ENCODE data around the gene TRAPPC6A. TPM values are rescaled to one million over a fixed set of nuclear protein-coding genes. Genes with fewer than 3 reads are reported as not detected.

The TRAPPC6A gene
- total RNA-seq, 1 experiment from 2014 or later = 39.3 TPM

GRCh38 chr19:45205810-45206209, 27.8 kb upstream of the TRAPPC6A start:
- Histone ChIP-seq H3K36me3 (replicated peaks; ENCODE audit: control insufficient read depth, insufficient read depth, low read length) (no peaks in the 10 kb centered on the region), H3K27me3 (ENCODE audit: control insufficient read depth, insufficient read depth, low read length) (no peaks in the 10 kb centered on the region), H3K4me3 (ENCODE audit: insufficient read depth, low read depth, low read length) (no peak overlapping the region)
- no peak for DNase-seq

DNA sequence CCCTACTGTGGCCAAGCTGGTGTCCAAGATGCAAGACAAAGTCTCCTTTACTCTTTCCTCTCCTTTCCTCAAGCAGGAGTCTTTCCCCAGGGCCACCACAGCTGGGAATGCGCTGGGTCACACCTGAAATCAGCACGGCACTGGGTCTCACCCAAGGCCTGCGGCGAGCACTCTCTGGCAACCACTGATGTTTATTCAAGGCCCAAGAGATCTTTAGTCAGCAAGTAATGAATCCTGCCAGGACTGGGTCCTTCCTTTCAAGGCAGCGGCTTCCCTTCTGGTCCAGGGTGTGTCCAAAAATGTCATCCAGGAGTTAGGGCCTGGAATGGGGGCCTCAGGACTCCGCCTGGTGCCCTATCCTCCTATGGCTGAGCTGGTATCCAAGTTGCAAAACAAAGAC, 24.6 kb upstream of the TRAPPC6A start:
- Histone ChIP-seq H3K36me3 (replicated peaks; ENCODE audit: control insufficient read depth, insufficient read depth, low read length) (no peaks in the 10 kb centered on the region), H3K4me3 (ENCODE audit: insufficient read depth, low read depth, low read length) (no peak overlapping the region), H3K27me3 (ENCODE audit: control insufficient read depth, insufficient read depth, low read length) (no peaks in the 10 kb centered on the region)
- DNase-seq = no peak

GRCh38 chr19:45200568-45200967, 22.5 kb upstream of the TRAPPC6A start:
- Histone ChIP-seq H3K36me3 (replicated peaks; ENCODE audit: control insufficient read depth, insufficient read depth, low read length) (no peaks in the 10 kb centered on the region), H3K27me3 (ENCODE audit: control insufficient read depth, insufficient read depth, low read length) (no peaks in the 10 kb centered on the region), H3K4me3 (ENCODE audit: insufficient read depth, low read depth, low read length) (no peak overlapping the region)
- peak; percentile 52 for DNase-seq

DNA sequence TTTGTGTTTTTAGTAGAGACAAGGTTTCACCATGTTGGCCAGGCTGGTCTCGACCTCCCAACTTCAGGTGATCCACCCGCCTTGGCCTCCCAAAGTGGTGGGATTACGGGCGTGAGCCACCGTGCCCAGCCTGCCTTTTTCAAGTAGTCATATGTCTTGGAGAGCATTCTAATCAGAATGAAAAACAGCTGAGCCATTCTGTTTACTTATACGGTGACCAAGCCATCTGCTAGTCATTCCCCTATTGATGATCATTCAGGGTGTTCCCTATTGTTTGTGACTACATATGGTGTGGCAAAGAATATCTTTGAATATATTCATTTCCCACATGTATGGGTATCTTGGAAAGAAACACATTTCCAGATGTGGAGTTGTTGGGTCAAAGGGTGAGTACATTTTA, 17.7 kb upstream of the TRAPPC6A start:
- Histone ChIP-seq H3K36me3 (replicated peaks; ENCODE audit: control insufficient read depth, insufficient read depth, low read length) (no peaks in the 10 kb centered on the region), H3K4me3 (ENCODE audit: insufficient read depth, low read depth, low read length) (no peak overlapping the region), H3K27me3 (ENCODE audit: control insufficient read depth, insufficient read depth, low read length) (no peaks in the 10 kb centered on the region)
- DNase-seq = no peak

- Histone ChIP-seq H3K36me3 (replicated peaks; ENCODE audit: control insufficient read depth, insufficient read depth, low read length) (no peaks in the 10 kb centered on the region), H3K27me3 (ENCODE audit: control insufficient read depth, insufficient read depth, low read length) (no peaks in the 10 kb centered on the region), H3K4me3 (ENCODE audit: insufficient read depth, low read depth, low read length) (no peak overlapping the region)
- peak; percentile 10 for DNase-seq
These were observed 13.3 kb upstream of the TRAPPC6A start for GRCh38 chr19:45191375-45191774.

DNA sequence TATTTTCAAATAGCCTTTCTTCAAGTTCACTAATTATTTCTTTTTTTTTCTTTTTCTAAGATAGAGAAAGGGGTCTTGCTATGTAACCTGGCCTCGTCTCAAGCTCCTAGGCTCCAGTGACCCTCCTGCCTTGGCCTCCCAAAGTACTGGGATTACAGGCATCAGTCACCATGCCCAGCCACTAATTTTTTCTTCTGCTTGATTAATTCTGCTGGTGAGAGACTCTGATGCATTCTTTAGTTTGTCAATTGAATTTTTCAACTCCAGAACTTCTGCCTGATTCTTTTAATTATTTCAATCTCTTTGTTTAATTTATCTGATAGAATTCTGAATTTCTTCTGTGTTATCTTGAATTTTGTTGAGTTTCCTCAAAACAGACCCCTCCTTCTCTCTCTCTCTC, 11.9 kb upstream of the TRAPPC6A start:
- DNase-seq = no peak
- H3K36me3 ChIP-seq (replicated peaks; ENCODE audit: control insufficient read depth, insufficient read depth, low read length) = no peaks in the 10 kb centered on the region

DNA sequence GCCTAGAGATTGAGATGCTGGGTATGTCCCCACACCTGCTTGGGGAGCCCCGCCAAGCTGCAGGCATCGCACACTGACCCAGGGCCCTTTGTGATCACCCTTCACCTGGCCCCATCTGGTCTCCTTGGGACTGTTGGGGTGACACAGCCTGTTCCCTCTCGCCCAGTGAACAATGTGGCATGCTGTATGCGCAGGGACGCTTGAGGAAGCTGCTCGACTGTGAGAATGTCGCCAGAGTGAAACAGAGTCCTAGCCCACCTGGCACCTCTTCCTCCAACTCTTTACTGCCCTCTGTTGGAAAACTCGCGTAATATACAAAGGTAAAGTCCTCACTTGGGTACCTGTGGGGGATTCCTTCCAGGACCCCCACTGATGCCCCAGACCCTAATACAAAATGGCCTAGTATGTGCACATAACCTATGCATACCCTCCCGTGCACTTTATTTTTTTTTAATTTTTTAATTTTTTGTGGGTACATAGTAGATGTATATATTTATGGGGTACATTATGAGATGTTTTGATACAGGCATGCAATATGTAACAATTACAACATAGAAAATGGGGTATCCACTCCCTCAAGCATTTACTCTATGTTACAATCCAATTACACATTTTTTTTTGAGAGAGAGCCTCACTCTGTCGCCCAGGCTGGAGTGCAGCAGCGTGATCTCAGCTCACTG, 9.5 kb upstream of the TRAPPC6A start:
- H3K27me3 ChIP-seq (ENCODE audit: control insufficient read depth, insufficient read depth, low read length) = no peaks in the 10 kb centered on the region
- peak; percentile 93 for DNase-seq
- no peaks in the 10 kb centered on the region for H3K36me3 ChIP-seq (replicated peaks; ENCODE audit: control insufficient read depth, insufficient read depth, low read length)
- no peak overlapping the region for H3K4me3 ChIP-seq (ENCODE audit: insufficient read depth, low read depth, low read length)

More for the DNA sequence above, 11.9 kb upstream of the TRAPPC6A start:
- no peaks in the 10 kb centered on the region for H3K27me3 ChIP-seq (ENCODE audit: control insufficient read depth, insufficient read depth, low read length)
- no peak overlapping the region for H3K4me3 ChIP-seq (ENCODE audit: insufficient read depth, low read depth, low read length)

GRCh38 chr19:45186509-45187334, 8.7 kb upstream of the TRAPPC6A start:
- no peaks in the 10 kb centered on the region for H3K27me3 ChIP-seq (ENCODE audit: control insufficient read depth, insufficient read depth, low read length)
- no peak for DNase-seq

GRCh38 chr19:45184115-45184514, 6.1 kb upstream of the TRAPPC6A start:
- DNase-seq = no peak
- Histone ChIP-seq H3K36me3 (replicated peaks; ENCODE audit: control insufficient read depth, insufficient read depth, low read length) (no peaks in the 10 kb centered on the region), H3K27me3 (ENCODE audit: control insufficient read depth, insufficient read depth, low read length) (peaks cover 3% of the 10 kb centered on the region; the same call in 1 of the 2 replicates), H3K4me3 (ENCODE audit: insufficient read depth, low read depth, low read length) (no peak overlapping the region)

More at GRCh38 chr19:45186509-45187334, 8.7 kb upstream of the TRAPPC6A start:
- Histone ChIP-seq H3K36me3 (replicated peaks; ENCODE audit: control insufficient read depth, insufficient read depth, low read length) (no peaks in the 10 kb centered on the region), H3K4me3 (ENCODE audit: insufficient read depth, low read depth, low read length) (no peak overlapping the region)

GRCh38 chr19:45182758-45183157, 4.7 kb upstream of the TRAPPC6A start:
- H3K27me3 ChIP-seq (ENCODE audit: control insufficient read depth, insufficient read depth, low read length) = peaks cover 3% of the 10 kb centered on the region; the same call in 1 of the 2 replicates
- H3K4me3 ChIP-seq (ENCODE audit: insufficient read depth, low read depth, low read length) = no peak overlapping the region
- no peaks in the 10 kb centered on the region for H3K36me3 ChIP-seq (replicated peaks; ENCODE audit: control insufficient read depth, insufficient read depth, low read length)
- peak; percentile 5 for DNase-seq

- peak; percentile 36 for DNase-seq
- Histone ChIP-seq H3K4me3 (ENCODE audit: insufficient read depth, low read depth, low read length) (no peak overlapping the region), H3K27me3 (ENCODE audit: control insufficient read depth, insufficient read depth, low read length) (peaks cover 3% of the 10 kb centered on the region; the same call in 1 of the 2 replicates), H3K36me3 (replicated peaks; ENCODE audit: control insufficient read depth, insufficient read depth, low read length) (no peaks in the 10 kb centered on the region)
These were observed 2.9 kb upstream of the TRAPPC6A start for GRCh38 chr19:45180936-45181335.

DNA sequence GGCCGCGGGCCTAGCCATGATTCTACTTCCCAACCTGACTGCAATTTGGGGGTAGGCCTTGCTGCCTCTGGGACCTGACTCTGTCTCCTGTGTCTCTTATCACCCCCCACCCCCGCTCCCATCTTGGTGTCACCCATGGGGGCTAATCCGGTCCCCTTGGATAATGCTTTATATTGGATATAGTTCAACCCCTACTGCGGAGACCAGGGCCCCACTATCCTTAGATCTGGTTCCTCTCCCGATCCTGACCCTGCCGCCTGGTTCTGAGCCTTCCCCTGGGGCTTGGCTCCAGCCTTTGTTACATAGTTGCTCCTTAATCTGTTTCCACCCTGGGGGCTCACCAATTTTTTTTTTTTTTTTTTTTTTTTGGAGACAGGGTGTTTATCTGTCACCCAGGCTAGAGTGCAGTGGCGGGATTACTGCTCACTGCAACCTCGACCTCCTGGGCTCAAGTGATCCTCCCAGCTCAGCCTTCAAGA, 1.9 kb upstream of the TRAPPC6A start:
- DNase-seq = no peak
- Histone ChIP-seq H3K27me3 (ENCODE audit: control insufficient read depth, insufficient read depth, low read length) (peaks cover 3% of the 10 kb centered on the region; the same call in 1 of the 2 replicates), H3K4me3 (ENCODE audit: insufficient read depth, low read depth, low read length) (peak overlapping the region; percentile 88), H3K36me3 (replicated peaks; ENCODE audit: control insufficient read depth, insufficient read depth, low read length) (no peaks in the 10 kb centered on the region)

GRCh38 chr19:45179072-45179891, 1.2 kb upstream of the TRAPPC6A start:
- H3K36me3 ChIP-seq (replicated peaks; ENCODE audit: control insufficient read depth, insufficient read depth, low read length) = no peaks in the 10 kb centered on the region
- H3K27me3 ChIP-seq (ENCODE audit: control insufficient read depth, insufficient read depth, low read length) = peaks cover 3% of the 10 kb centered on the region; the same call in 1 of the 2 replicates
- H3K4me3 ChIP-seq (ENCODE audit: insufficient read depth, low read depth, low read length) = peak overlapping the region; percentile 88
- DNase-seq = peak; percentile 74

Measured in H7 (cell line).